HG02588 (cell line): ENCODE results near the gene SDK2.

ENCODE experiments used
- ATAC-seq: cut with Tn5 transposase; IDR thresholded peaks from one replicate; pipeline ENCODE4 v1.9.1; 2021; ENCODE audit warnings: mild to moderate bottlenecking, moderate library complexity; ENCODE audit not compliant: unreplicated experiment

The SDK2 gene

DNA sequence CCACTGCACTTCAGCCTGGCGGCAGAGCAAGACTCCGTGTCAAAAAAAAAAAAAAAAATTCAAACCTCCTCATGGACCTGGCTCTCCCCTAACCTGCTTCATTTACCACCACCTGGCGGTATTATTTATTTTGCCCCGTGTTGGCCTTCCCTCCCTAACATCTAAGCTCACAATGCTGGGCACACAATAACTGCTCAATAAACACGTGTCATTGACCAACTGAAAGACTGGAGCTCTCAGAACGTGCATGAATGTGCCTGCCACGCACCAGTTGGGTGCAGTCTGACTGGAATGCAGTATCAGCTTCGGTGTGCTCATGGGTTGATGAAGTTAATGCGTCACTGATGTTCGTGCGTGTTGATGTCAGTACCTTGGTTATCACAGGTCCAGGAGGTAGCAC is 268.1 kb downstream of the SDK2 start:
- no peak for ATAC-seq

DNA sequence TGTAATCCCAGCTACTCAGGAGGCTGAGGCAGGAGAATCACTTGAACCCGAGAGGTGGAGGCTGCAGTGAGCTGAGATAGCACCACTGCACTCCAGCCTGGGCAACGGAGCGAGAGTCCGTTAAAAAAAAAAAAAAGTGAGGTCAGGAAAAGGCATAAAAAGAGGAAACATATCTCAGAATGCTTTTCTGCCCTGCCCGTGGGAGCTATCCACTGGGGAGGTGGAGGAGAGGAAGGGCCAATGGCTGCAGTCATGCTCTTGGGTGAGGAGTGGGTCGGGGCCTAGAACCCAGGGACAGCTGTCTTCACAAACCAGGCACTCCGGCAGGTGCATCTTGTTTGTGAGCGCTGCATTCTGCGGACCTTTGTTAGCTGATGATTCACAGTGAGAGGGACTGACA is 272.4 kb downstream of the SDK2 start:
- no peak for ATAC-seq

DNA sequence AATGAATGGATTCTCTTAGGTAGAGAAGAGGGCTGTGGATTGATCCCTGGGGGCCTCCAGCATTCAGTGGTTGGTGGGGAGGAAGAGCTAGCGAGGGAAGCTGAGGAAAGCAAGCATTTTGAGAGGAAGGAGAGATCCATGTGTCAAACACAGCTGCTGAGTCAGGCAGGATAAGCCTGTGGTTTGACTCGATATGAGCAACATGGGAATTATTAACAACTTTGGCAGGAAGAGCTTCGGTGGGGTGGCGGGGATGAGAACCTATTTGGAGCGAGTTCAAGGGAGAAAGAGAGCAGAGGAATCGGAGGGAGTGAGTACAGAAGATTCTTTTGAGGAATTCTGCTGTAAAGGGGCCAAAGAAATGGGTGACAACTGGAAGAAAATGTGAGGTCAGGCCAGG is 273.0 kb downstream of the SDK2 start:
- no peak for ATAC-seq

DNA sequence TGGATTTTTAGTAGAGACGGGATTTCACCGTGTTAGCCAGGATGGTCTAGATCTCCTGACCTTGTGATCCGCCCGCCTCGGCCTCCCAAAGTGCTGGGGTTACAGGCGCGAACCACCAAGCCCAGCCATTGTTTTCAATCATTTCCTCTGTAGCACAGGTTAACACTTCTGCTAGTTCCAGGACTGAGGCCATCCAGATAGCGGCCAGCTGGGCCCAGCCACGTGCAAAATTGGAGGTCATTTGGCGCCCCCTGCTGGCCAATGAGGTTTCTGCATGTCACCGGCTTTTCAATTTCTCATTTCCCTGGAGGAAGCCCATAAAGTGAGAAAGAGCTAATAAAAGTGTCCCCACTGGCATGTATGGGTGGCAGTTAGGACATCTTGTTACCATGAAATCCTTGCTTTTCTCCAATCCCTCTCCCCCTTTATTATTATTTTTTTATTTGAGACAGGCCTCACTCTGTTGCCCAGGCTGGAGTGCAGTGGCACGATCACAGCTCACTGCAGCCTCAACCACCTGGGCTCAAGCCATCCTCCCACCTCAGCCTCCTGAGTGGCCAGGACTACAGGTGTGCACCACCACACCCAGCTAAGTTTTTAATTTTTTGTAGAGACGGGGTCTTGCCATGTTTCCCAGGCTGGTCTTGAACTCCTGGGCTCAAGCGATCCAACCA is 274.3 kb downstream of the SDK2 start:
- peak; percentile 50 for ATAC-seq

DNA sequence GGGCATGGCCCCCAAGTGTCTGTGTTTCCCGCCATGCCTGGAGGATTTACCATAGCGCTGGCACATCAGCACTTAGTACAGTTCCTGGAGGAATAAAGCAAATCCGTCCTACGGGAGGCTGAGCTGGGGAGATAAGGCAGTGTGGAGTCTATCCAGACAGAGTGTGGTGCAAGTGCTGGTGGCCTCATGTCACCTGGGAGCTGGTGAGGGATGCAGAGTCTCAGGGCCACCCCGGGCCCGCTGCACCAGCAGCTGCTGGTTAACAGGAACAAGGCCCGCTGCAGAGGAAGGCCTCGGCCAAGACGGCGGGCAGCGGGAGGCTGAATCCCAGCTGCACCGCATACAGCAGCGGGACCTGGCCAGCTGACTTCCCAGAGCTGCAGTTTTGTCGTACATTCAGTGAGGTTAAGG is 275.1 kb downstream of the SDK2 start:
- no peak for ATAC-seq

DNA sequence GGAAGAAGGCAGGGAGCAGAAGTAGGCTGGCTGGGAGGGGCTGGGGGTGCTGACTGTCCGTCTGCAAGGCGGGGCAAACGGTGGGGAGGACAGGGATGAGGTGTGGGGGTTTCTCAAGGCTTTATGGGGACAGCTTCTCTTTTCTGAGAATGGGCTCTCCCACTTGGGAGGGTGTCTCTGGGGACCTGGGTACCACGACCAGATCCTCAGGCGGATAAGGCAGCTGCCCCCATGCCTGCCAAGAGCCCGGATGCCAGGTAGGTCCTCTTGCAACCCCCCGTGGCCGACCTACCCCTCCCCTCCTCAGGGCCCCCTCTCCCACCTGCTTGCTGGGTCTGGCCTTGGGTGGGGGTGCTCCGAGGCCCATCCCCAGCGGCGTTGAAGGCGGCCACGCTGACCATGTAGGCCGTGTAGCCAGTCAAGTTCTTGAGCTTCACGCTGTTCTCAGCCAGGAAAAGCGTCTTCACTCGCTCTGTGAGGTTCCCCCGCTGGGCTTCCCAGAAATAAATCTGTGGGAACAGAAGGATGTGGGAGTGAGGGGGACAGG is 276.1 kb downstream of the SDK2 start:
- ATAC-seq, result no peak

DNA sequence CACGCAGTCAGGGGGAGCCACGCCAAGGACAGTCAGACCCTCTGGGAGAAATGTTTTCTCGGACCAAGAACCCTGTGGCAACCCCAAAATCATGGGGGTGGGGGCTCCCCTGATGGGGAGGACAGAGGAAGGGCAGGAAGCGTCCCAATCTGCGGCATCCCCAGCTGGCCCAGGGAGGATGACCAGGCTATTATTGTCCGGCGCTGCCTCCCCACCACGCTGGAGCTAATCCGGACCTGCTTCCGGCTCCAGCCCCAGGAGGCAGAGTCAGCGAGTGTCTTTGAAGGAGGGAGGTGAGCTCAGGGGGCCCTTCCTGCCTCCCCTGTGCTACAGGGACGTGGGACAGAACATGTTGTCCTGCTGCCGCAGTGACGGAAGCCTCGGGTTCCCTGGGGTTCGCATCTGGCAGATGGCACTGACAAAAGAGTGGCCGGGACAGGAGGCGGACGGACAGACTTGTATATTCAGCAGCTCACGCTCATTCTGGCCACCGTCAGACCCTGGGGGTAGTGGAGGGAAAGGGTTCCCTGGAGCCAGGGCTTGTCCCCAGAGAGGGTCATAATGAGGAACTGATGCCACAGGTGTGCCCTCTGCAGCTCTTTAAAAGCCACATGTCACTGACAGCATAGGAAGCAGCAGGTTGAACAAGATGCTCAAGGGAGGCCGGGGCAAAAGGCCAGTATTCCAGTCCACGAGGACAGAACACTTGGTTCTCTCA is 278.2 kb downstream of the SDK2 start:
- ATAC-seq, result no peak

DNA sequence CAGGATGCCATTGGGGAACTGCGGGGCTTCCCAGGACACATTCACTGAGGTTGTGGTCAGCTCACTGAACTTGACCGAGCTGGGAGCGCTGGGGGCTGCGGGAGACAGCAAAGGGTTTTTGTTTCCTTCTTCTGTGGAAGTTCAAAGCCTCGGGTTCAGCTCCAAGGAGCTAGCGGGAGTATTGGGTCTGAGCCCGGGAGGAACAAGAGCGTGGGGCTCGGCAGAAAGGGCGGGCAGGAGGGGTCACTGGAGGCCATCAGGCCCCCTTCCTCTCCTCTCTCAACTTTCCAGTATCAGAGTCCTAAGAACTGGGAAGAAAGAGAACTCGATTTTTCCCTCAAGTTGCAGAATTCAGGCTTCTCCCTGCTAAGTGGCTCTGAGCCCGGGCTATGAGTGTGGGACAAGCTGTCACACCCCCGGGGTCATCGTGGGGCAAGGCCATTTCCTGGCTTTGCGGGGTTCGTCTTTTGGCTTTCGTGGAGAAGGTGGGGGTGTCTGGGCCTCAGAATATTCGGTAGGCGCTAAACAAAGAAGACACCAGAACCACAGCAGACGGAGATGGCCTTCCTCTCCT is 278.9 kb downstream of the SDK2 start:
- ATAC-seq, result no peak

DNA sequence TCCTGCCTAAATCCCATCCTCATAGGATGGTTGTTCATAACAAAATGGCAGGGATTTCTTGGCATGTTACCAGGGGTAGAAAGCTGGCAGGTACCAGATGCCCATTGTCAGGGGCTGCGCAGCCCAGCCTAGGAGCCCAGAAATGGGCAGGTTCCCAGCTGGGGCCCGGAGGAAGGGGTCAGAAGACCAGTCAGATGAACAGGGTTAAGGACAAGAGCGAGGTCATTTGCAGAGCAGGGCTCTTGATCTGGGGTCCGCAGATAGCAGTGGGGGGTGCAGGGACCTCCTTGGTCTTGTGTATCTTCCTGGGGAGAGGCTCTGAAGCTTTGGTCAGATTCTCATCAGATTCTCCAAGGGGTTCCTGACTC is 280.1 kb downstream of the SDK2 start:
- no peak for ATAC-seq

DNA sequence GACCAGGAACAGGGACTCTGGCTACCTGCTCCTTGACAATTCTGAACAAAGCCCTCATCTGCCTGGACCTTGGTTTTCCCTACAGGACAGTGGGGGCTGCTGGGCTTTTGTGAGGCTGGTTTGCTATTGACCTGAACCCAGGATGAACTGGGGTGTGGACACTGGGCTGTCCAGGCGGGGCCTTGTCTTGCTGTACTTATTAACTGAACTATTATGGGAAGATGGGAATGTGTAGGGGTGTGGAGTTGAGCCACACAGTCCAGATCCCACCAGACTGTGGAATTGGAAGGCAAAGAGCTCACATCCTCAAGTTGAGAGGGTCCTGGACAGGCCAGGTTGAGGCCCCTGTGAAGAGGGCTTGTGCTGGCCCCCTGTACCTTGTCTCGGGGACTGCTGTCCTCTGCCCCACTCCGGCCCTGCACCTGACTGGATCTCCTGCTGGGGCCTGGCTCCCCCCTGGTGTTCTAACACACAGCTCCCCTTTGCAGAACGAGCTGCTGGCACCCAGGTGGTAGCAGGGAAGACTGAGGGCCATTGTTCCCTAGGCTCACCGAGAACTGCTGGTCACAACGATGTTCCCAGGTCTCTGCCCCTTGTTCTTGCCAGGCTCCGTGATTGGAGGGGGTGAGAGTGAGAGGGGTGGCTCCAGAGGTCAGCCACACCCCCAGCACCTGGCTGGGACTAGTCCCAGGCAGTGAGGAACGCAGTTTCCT is 280.6 kb downstream of the SDK2 start:
- ATAC-seq, result no peak

DNA sequence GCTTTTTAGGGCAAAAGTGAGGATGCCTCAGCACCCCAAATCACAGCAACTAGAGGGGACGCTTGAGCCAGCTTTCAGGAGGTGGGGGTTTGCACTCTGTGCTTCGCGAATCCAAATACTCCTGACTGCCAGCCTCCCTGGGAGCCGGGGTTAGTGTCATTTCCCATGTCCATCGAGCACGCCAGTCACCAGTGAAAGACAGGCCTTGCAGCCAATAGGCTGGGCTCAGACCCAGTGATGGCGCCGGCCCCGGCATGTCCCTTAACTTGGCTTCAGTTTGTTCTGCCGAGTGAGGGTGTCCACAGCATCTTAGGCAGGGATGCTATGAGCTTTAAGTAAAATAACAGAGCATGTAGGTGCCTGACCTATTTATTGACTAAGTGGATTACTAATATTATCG is 281.5 kb downstream of the SDK2 start:
- no peak for ATAC-seq

DNA sequence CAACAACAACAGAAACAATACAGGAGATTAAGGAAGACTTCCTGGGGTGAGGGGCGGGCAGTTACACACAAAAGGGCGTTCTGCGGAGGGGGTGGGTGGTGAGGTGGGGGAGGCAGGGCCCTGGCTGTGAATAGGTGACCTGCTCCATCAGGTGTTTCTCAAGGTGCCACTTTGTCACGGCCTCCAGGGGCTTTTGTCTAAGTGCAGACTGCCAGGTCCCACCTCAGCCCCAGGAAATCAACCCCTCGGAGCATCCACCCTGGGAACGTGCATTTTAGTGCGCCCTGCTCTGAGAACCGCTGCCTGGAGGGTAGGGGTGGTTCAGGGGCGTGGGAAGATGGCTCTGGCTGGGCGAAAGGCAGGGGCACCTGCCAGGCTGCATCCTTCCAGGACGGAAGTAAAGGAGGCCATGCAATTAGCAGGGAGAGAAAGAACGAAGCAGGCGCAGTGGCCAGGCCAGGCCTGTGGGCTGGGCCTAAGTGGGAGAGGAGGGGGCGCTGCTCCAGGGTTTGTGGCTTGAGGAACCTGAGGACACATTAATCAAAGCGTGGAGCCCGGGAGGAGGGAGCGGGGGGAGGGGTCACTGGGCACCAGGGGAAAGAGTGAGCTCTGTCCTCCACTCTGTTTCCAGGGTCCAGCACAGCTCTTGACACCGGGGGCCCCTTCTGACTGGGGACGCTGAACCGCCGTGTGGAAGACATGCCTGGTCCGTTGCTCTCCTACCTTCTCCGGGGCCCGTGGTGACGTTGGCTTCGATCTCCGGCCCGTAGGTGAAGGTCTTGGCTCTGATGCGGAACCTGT is 283.1 kb downstream of the SDK2 start:
- ATAC-seq, result no peak

DNA sequence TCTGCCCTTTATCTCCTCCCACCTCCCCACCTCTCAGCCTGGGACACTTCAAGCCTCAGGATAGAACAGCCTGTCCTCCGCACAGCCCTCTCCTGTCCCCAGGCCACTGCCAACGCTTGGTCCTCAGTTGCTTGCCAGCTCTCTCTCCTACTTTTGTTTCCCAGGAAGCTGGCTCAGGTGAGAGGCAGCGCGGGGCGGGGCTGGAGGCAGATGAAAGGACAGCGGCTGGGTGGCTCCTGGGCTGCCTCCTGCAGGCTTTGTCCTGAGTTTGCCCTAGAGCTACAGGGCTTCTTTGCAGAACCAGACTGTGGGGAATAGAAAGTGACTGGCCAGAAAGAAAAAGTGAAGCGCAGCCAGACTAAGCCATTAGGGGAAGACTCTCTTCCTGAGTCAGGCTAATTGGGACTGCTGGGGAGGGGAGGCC is 284.2 kb downstream of the SDK2 start:
- no peak for ATAC-seq

DNA sequence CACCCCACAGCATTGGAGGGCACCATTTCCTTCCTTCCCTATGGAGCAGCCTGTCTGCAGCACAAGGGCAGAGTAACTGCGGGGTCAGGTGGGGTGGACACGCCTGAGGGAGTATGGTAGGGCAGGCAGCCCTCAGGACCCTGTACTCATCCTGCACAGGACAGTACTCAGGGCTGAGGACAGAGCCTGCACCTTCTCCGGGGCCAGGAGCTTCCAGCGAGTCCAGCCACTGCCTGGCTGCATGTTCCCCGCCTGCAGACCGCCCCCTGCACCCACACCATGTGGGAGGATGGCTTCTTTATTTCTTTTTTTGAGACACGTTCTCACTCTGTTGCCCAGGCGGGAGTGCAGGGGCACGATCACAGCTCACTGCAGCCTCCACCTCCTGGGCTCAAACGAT is 284.9 kb downstream of the SDK2 start:
- no peak for ATAC-seq

DNA sequence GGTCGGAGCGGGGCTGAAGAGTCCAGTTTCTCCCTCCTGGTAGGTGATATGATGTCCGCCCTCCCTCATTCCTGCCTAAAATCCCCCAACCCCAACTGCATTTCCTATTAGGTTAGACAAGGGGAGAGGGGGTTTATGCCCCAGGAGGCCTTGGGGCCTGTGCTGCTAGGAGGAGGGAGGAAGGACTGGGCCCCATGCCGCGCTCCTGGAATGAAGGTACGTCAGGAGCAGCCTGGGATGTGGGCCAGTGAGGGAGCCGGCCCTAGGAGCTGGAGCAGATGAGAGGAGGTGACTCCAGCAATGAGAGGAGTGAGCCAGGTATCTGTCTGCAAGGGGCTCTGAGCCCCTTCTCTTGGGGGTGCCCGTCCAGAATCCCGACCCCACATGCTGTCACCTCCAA is 285.6 kb downstream of the SDK2 start:
- no peak for ATAC-seq

DNA sequence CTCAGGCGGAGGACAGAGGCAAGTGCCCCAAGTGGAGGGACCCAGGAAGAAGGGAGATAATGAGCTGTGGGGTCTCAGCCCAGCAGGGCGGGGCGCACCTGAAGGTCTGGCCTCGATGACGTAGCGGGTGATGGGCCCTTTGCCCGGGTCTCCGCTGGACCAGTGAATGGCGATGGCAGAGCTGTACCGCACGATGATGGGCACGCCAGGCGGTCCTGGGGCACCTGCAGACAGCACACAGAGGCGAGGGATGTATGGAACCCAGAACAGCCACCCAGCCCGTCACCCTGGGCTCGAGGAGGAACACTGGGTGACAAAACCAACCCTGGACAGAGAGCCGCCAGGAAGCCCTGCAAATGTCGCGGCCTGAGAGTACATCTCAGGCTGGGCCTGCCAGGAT is 286.3 kb downstream of the SDK2 start:
- ATAC-seq, result no peak

DNA sequence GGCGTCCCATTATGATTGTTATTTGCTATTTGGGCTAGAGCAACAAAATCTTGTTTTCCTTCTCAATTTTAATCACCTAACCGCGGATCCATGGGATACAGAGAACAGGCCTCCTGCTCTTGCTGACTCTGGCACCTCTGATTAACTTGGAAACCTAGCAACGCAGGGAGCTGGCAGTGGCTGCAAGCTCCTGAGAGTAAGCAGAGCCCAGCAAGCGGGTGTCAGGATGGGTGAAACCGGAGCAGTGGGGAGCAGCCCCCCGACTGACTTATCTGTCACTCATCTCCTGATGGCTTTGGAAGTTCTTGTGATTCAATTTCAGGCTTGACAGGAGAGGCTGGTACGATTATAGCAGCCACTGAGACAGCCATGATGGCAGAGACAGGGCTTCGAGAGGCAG is 286.9 kb downstream of the SDK2 start:
- ATAC-seq, result no peak

DNA sequence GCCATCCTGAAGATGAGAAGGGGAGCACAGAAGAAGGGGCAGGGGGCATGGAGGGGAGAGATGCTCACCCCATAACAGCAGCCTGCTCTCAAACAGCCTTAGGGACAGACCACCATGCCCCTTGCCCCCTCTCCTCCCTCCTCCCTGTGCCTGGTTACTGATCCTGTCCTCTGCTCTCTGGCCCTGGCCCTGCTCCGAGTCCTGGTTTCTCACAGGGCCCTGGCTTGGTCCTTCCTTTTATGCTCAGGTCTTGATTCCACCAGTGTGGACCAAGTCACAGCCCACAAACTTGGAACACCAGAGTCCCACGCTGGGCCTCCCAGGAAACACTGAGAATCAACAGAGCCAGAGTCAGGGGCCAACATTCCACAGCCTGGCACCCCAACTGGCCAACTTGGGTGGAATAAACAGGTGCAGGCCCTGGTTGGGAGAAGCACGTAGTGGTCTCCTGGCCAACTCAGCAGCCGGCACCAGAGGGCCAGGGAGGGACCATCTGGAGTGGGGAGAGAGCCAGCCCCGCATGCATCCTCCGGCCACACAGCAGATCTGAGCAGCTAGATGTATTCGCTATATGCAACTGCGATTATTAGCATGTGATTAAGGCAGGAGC is 287.6 kb downstream of the SDK2 start:
- ATAC-seq, result no peak

DNA sequence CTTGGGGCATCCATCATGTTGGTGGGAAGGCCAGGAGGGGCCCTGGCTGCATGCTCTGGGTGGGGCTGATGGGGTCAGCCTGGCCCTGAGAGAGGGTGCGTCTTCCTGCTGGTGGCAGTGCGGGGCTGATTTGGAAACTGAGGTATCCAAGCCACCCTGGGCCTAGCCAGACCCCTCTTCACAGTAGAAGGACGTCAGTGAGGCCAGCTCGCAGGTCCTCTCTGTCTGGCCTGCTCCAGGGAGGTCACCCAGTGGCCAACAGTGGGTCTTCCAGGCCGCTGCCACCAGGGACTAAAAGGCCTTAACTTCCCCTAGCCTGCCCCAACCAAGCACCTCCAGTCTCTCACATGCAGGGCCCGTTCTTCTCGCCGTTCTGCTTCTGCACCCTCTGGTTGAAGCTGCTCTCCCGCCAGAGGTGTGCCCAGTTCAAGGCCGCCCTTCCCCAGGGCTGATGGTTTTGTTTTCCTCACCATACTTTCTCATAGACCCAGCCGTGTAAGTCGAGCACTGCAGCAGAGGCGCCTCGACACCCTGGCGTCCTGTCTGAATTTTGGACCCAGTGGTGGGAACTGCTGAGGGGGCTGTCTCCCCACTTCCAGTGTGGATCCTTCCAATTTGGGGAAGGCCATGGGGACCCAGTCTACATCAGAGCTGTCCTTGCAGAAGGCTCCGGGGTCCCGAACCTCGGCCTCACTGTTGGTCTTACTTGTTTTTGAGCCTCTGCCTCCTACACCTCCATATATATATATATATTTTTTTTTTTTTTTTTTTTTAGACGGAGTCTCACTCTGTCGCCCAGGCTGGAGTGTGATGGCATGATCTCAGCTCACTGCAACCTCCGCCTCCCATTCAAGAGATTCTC is 289.6 kb downstream of the SDK2 start:
- no peak for ATAC-seq
